Activated CD4-positive, alpha-beta T cell treated with anti-CD3 and anti-CD28 coated beads, Interleukin-2, amount 10 ng/mL, durations not matched to agents 7 days and 5 days (primary cell): Measurements from ENCODE around the gene CMBL. TPM values are rescaled to one million over a fixed set of nuclear protein-coding genes. Genes with fewer than 3 reads are reported as not detected.
"Not testable (repeated sequence)": the region's sequence is repeated elsewhere in the genome, so short reads cannot be mapped to it uniquely, and the experiment has no call there.

Experiments used
- CTCF ChIA-PET: fragments of 350-600 bp; sonication (Branson Sonifier 250); formaldehyde crosslinking; loops from one replicate; lab custom pipeline; 2021; ENCODE audit warnings: antibody characterized with exemption; lab: Charles Lee
- POLR2A ChIA-PET: fragments of 350-600 bp; sonication (Branson Sonifier 250); formaldehyde crosslinking; loops from one replicate; lab custom pipeline; 2021; ENCODE audit warnings: antibody characterized with exemption; lab: Charles Lee
- DNase-seq: peaks from one replicate; pipeline ENCODE4 v3.0.0-alpha.2; 2020
- H3K27ac Mint-ChIP-seq: one replicate; pipeline ENCODE4 v1.8.0; 2021; ENCODE audit warnings: mild to moderate bottlenecking, moderate library complexity, mixed read lengths
- H3K27me3 Mint-ChIP-seq: one replicate; pipeline ENCODE4 v1.8.0; 2021; ENCODE audit warnings: mixed read lengths
- H3K36me3 Mint-ChIP-seq: one replicate; pipeline ENCODE4 v1.8.0; 2021; ENCODE audit warnings: low read depth, mixed read lengths
- H3K4me1 Mint-ChIP-seq: one replicate; pipeline ENCODE4 v1.8.0; 2021; ENCODE audit warnings: mixed read lengths
- H3K4me3 Mint-ChIP-seq: one replicate; pipeline ENCODE4 v1.8.0; 2021; ENCODE audit warnings: mild to moderate bottlenecking, moderate library complexity, mixed read lengths
- H3K9me3 Mint-ChIP-seq: one replicate; pipeline ENCODE4 v1.8.0; 2021; ENCODE audit warnings: mixed read lengths
- total RNA-seq, 2 experiments: library from RNA; stranded (reverse); gene quantifications; one replicate each; pipeline ENCODE4 v1.2.3, GENCODE V29; 2021

CMBL gene
- total RNA-seq, 2 experiments from 2014 or later: 0.64 to 1.4 TPM

DNA sequence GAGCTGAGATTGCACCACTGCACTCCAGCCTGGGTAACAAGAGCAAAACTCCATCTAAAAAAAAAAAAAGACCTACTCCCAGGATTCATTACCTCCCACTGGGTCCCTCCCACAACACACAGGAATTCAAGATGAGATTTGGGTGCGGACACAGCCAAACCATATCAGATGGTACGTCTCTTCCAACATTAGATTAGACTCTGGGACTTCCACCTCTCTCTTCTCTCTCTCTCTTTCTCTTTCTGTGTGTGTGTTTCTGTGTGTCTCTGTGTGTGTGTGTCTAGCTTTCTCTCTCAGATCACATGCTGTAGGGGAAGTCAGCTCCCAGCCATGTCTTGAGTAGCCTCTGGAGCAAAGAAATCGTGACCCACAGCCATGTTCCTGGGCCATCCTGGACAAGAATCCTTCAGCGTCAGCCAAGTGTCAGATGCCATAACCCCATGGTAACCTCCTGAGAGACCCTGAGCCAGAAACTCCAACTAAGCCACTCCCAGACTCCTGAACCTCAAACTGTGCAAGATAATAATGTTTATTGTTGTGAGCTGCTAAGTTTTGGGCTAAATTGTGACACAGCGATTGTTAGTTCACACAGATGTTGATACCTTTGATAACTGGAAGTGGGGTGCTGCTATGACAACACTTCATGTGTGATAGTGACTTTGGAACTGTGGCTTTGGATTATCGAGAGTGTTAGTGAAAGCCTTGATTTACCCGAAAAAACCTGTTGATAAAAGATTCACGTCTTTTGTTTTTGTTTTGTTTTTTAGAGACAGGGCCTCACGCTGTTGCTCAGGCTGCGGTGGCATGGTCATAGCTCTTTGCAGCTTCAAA is 4.1 kb upstream of the CMBL start:
- POLR2A ChIA-PET: no interaction called here
- CTCF ChIA-PET: no interaction called here
- Mint-ChIP-seq H3K4me3 (no peak overlapping the region), H3K9me3 (no peaks in the 10 kb centered on the region), H3K4me1 (peaks cover 6% of the 10 kb centered on the region), H3K27me3 (peaks cover 17% of the 10 kb centered on the region), H3K36me3 (no peaks in the 10 kb centered on the region), H3K27ac (no peak overlapping the region)
- DNase-seq: no peak

DNA sequence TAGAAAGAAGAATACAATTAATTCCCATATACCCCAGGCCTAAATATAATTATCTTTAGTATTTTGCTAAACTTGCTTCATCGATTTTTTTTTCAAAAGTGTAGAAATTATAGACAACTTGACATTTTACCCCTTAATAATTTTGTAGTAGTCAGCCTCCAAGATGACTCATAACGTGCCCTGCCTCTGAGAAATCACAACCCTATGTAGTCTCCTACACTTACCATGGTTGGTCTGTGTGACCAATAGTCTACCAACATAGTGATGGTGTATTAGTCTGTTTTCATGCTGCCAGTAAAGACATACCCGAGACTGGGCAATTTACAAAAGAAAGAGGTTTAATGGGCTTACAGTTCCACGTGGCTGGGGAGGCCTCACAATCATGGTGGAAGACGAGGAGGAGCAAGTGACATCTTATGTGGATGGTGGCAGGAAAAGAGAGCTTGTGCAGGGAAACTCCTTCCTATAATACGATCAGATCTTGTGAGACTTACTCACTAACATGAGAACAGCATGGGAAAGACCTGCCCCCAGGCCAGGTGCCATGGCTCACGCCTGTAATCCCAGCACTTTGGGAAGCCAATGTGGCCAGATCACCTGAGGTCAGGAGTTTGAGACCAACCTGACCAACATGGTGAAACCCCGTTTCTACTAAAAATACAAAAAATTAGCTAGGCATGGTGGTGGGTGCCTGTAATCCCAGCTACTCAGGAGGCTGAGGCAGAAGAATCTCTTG is 3.3 kb upstream of the CMBL start:
- POLR2A ChIA-PET, CTCF ChIA-PET, H3K9me3 Mint-ChIP-seq, H3K4me3 Mint-ChIP-seq, H3K4me1 Mint-ChIP-seq, DNase-seq, H3K36me3 Mint-ChIP-seq, H3K27ac Mint-ChIP-seq: not testable (repeated sequence)
- H3K27me3 Mint-ChIP-seq: peaks cover 25% of the 10 kb centered on the region

DNA sequence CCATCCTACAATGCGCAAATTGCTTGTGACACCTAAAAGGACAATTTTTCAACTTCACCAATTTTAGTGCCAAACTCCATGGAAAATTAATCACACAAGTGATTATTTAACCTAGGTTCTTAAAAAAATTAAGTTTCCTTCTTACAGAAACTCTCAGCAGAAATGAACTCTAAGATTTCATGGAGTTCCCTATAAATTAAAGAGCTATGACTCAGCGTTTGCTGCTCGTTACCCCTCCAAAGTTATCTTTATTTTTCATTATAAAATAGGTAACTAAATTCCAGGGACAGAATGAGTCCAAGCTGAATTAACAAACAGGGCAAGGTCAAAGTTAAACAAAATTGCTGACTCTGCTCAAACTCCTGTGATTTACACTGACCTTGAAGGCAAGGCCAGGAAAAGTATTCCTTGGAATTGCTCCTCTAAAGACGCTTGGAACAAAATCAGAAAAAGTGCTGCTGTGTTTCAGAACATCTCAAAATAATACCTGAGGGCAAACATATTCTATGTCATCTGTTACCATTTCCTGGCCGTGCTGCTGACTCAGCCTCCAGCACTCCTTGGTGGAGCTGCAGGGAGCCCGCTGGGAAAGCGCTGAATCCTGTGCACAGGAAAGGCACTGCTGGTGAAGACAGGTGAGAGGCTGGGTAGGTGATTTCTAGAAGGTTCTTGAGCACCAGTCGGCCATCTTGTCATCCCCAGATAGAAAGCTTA is 2.5 kb upstream of the CMBL start:
- Mint-ChIP-seq H3K36me3 (no peaks in the 10 kb centered on the region), H3K27ac (no peak overlapping the region), H3K27me3 (peaks cover 28% of the 10 kb centered on the region), H3K4me1 (peaks cover 6% of the 10 kb centered on the region), H3K9me3 (no peaks in the 10 kb centered on the region), H3K4me3 (no peak overlapping the region)
- DNase-seq: no peak
- ChIA-PET CTCF (no interaction called here), POLR2A (no interaction called here)

DNA sequence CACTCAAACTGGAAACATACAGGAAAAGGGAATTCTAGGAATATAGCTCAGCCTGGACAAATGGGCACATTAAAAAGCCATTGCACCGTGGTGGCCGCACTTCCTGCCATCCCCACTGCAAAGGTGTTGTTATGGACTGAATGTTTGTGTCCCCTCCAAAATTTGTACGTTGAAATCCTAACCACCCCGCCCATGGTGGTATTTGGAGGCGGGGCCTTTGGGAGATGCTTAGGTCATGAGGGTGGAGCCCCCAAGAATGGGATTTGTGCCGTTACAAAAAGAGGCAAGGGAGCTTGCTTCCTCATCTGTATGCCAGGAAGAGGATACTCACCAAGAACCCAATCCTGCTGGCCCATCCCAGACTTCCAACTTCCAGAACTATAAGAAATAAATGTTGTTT is 1.1 kb upstream of the CMBL start:
- no peaks in the 10 kb centered on the region for H3K9me3 Mint-ChIP-seq
- H3K27ac Mint-ChIP-seq: no peak overlapping the region
- no peak for DNase-seq
- CTCF ChIA-PET: interaction anchor here (1.1 kb wide), 1 partner anchor 49 kb away, joined by 3 read pairs; no protein-coding TSS in a partner anchor
- POLR2A ChIA-PET: no interaction called here
- H3K27me3 Mint-ChIP-seq: peaks cover 35% of the 10 kb centered on the region
- peak overlapping the region; percentile 43 for H3K4me3 Mint-ChIP-seq
- peaks cover 6% of the 10 kb centered on the region for H3K4me1 Mint-ChIP-seq
- no peaks in the 10 kb centered on the region for H3K36me3 Mint-ChIP-seq

DNA sequence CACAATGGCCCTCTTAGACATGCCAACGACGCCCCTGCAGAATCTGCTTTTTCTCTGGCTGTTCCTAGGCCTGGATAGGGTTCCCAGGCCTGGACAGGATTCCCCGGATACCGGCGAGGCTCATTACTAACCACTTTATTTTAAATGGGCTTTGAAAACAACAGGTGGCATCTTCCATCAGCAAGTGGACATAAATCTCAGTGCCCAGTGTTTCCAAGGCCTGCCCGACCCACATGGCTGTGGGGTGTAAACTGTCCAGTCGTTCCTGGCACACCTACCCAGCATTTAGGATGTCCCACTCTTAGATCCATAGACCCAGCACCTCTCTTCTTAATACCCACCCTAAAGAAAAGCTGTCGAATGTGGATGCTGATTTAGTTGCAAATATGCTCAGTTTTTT is 896 bp downstream of the CMBL start:
- H3K9me3 Mint-ChIP-seq: no peaks in the 10 kb centered on the region
- POLR2A ChIA-PET: no interaction called here
- peaks cover 41% of the 10 kb centered on the region for H3K27me3 Mint-ChIP-seq
- CTCF ChIA-PET: no interaction called here
- H3K27ac Mint-ChIP-seq: no peak overlapping the region
- peaks cover 6% of the 10 kb centered on the region for H3K4me1 Mint-ChIP-seq
- H3K36me3 Mint-ChIP-seq: no peaks in the 10 kb centered on the region
- H3K4me3 Mint-ChIP-seq: no peak overlapping the region
- DNase-seq: no peak

DNA sequence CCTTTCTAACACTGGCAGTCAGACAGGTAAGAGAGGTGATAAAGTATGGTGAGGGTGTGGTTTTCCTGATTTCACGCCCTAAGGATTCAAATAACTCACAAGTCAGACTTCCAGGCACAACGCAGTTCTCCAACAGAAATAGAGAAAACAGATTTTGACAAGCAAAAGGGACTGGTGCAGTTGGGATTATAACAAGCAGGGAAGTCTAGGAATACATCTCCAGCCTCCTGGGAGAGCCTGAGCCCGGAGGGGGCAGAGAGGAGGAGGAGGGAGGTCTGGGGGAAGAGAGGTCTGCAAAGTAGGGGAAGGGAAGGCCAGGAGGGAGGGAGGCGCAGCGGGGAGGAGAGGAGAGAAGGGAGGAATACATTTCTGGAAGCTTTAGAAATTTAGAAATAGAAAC is 1.6 kb downstream of the CMBL start:
- ChIA-PET POLR2A (no interaction called here), CTCF (no interaction called here)
- no peak for DNase-seq
- no peak overlapping the region for H3K27ac Mint-ChIP-seq
- peaks cover 41% of the 10 kb centered on the region for H3K27me3 Mint-ChIP-seq
- H3K36me3 Mint-ChIP-seq: no peaks in the 10 kb centered on the region
- no peak overlapping the region for H3K4me3 Mint-ChIP-seq
- peaks cover 6% of the 10 kb centered on the region for H3K4me1 Mint-ChIP-seq
- no peaks in the 10 kb centered on the region for H3K9me3 Mint-ChIP-seq

DNA sequence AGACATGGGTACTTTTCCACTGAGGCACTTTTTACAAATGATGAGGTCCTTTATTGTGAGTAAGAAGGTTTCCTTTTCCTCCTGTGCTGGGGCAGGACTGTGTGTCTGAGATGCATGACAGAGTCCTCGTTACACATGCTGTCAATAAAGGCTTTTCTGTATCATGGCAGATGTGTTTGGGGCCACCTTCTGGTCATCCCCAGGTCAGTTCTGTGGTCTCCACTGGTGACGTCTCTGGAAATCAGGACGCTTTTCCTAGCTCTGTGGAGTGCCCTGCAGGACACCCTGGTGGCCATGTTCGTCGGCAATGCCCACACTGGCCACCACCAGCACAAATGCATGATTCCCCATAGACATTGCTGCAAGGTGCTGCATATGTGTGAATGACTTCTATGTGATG is 2.8 kb downstream of the CMBL start:
- Mint-ChIP-seq H3K4me3 (no peak overlapping the region), H3K4me1 (peaks cover 6% of the 10 kb centered on the region), H3K36me3 (no peaks in the 10 kb centered on the region), H3K9me3 (no peaks in the 10 kb centered on the region), H3K27me3 (peaks cover 38% of the 10 kb centered on the region), H3K27ac (no peak overlapping the region)
- no peak for DNase-seq
- ChIA-PET POLR2A (no interaction called here), CTCF (interaction anchor here (1.3 to 1.5 kb wide), 2 partner anchors 9 to 63 kb away, joined by 3 read pairs; no protein-coding TSS in a partner anchor)

DNA sequence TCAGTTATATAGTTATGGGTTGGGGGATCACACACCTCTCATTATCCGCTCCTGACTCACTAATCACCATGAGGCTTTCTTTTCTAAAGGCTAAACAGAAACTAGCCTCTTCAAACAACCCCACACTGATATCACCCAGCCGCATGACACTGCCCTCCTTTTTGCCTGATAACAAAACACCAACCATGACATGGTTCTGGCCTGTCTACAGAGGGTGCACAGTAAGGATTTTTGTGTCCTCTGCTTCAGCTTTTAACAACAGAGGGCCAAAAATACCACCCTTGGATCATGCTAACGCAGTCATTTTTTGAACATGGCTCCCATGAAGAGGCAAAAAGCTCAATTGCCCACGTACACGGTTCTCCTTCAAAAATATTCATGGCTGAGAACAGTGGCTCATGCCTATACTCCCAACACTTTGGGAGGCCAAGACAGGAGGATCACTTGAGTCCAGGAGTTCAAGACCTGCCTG is 4.0 kb downstream of the CMBL start:
- Mint-ChIP-seq H3K9me3 (no peaks in the 10 kb centered on the region), H3K4me1 (peaks cover 6% of the 10 kb centered on the region), H3K4me3 (no peak overlapping the region), H3K27ac (no peak overlapping the region), H3K36me3 (no peaks in the 10 kb centered on the region), H3K27me3 (peaks cover 35% of the 10 kb centered on the region)
- POLR2A ChIA-PET: no interaction called here
- no peak for DNase-seq
- CTCF ChIA-PET: interaction anchor here (0.9 to 1.6 kb wide), 3 partner anchors 20 to 53 kb away, joined by 3 to 5 read pairs (median 5); no protein-coding TSS in a partner anchor

DNA sequence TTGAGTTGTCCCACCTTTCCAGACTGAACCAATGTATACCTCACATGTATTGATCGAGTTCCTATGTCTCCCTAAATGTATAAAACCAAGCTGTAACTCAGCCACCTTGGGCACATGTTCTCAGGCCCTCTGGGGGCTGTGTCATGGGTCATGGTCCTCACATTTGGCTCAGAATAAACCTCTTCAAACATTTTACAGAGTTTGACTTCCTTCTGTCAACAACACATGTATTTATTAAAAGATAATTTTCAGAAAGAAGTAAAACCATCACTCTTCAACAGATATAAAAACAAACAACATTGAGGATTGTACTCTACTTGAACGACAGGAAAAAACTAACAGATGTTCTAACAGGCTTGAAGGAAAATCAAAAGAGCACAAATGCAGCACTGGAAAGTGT is 4.5 kb downstream of the CMBL start:
- no peaks in the 10 kb centered on the region for H3K36me3 Mint-ChIP-seq
- ChIA-PET POLR2A (no interaction called here), CTCF (interaction anchor here (0.9 to 1.6 kb wide), 3 partner anchors 19 to 53 kb away, joined by 4 to 5 read pairs (median 5); no protein-coding TSS in a partner anchor)

DNA sequence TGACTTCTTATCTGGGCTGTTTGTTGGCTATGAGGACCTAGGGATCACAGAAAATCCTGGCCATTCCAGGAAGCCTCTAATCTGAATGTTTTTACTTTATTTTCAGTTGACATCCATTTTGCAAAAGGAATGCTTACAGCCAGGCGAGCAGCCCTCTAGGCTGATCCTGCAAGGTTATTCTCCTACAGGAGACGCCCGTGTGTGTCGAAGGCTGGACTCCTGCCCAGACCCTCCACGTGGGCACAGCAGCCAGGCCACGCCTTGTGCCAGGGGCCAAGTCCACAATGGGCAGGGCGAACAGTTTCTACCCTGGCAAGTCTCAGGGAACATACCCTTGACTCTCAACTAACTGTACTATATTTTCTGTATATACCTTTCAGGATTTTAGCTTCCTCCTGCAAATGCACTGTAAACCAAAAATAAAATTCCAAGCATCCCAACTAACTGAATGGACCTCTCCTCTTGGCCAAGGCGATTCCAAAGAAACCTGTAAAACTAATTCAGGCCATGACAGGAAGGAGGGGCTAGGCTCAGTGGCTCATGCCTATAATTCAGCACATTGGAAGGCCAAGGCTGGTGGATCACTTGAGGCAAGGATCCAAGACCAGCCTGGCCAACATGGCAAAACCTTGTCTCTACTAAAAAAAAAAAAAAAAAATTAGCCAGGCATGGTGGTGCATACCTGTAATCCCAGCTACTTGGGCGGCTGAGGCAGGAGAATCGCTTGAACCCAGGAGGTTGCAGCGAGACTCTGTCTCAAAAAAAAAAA is 5.7 kb downstream of the CMBL start:
- CTCF ChIA-PET: interaction anchor here (0.6 to 0.9 kb wide), 2 partner anchors 24 to 120 kb away, joined by 3 to 4 read pairs; no protein-coding TSS in a partner anchor
- POLR2A ChIA-PET: no interaction called here

More for the DNA sequence above, 4.5 kb downstream of the CMBL start:
- H3K9me3 Mint-ChIP-seq: no peaks in the 10 kb centered on the region
- H3K27ac Mint-ChIP-seq: no peak overlapping the region
- peaks cover 33% of the 10 kb centered on the region for H3K27me3 Mint-ChIP-seq
- no peak overlapping the region for H3K4me3 Mint-ChIP-seq
- peaks cover 6% of the 10 kb centered on the region for H3K4me1 Mint-ChIP-seq
- no peak for DNase-seq

DNA sequence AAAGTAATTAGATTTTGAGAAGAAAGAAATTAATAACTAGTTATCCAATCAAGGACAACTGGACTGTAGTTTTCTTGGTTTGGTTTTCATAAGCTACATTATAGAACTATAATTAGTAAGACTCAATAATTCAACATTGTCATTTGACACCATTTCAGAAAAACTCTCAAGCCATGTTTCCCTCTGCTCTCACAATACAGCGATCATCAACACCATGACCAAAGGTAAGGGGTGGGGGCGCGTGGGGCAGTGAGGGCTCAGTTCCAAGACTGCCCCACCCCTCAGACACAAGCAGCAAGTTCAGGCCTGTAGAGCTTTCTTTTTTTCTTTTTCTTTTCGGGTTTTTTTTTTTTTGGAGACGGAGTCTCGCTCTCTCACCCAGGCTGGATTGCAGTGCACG is 6.4 kb downstream of the CMBL start:
- Mint-ChIP-seq H3K27ac (no peak overlapping the region), H3K36me3 (no peaks in the 10 kb centered on the region), H3K4me3 (no peak overlapping the region), H3K4me1 (no peaks in the 10 kb centered on the region), H3K9me3 (no peaks in the 10 kb centered on the region), H3K27me3 (peaks cover 18% of the 10 kb centered on the region)
- DNase-seq: no peak
- ChIA-PET POLR2A (no interaction called here), CTCF (interaction anchor here (0.6 kb wide), 1 partner anchor 119 kb away, joined by 3 read pairs; no protein-coding TSS in a partner anchor)

More for the DNA sequence above, 5.7 kb downstream of the CMBL start:
- H3K4me3 Mint-ChIP-seq: no peak overlapping the region
- no peaks in the 10 kb centered on the region for H3K4me1 Mint-ChIP-seq
- DNase-seq: no peak
- no peaks in the 10 kb centered on the region for H3K9me3 Mint-ChIP-seq
- H3K27me3 Mint-ChIP-seq: peaks cover 26% of the 10 kb centered on the region
- H3K36me3 Mint-ChIP-seq: no peaks in the 10 kb centered on the region
- no peak overlapping the region for H3K27ac Mint-ChIP-seq

DNA sequence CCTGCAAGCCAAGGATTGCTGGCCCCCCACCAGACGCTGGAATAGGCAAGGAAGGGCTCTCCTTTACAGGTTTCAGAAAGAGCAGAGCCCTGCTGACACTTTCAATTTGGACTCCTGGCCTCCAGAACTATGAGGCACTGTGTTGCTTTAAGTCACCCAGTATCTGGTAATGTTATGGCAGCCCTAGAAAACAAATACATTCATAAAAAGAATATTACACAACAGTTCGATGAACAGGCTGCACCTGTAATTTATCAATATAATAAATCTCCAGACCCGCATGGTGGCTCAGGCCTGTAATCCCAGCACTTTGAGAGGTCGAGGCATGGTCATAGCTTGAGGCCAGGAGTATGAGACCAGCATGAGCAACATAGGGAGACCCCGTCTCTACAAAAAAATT is 7.5 kb downstream of the CMBL start:
- ChIA-PET POLR2A (no interaction called here), CTCF (no interaction called here)
- no peaks in the 10 kb centered on the region for H3K9me3 Mint-ChIP-seq
- no peak overlapping the region for H3K4me3 Mint-ChIP-seq
- no peaks in the 10 kb centered on the region for H3K36me3 Mint-ChIP-seq
- H3K27ac Mint-ChIP-seq: no peak overlapping the region
- H3K4me1 Mint-ChIP-seq: no peaks in the 10 kb centered on the region
- DNase-seq: no peak
- peaks cover 13% of the 10 kb centered on the region for H3K27me3 Mint-ChIP-seq
